DMS114 treated with DMSO at 0.1 percent for 48 hours (cell line): ENCODE measurements around the gene PHC1.
A peak's percentile ranks its signal among the peaks of the same experiment; 100 is the strongest.
"Not testable (repeated sequence)": the region's sequence is repeated elsewhere in the genome, so short reads cannot be mapped to it uniquely, and the experiment has no call there.

ENCODE experiments used
- DNase-seq: peaks from one replicate; lab custom pipeline; 2025; ENCODE audit not compliant: unreplicated experiment; lab: John Stamatoyannopoulos, UW

Gene PHC1

GRCh38 chr12:8909752-8910151 lies 4.6 kb upstream of the PHC1 start:
- no peak for DNase-seq

- no peak for DNase-seq
These were observed 2.6 kb upstream of the PHC1 start for GRCh38 chr12:8911606-8912268.

GRCh38 chr12:8912914-8913313 lies 1.4 kb upstream of the PHC1 start:
- no peak for DNase-seq

- DNase-seq: peak; percentile 41
These were observed 642 bp upstream of the PHC1 start for GRCh38 chr12:8913702-8914032.

- DNase-seq: peak; percentile 47
These were observed 612 bp downstream of the PHC1 start for GRCh38 chr12:8914716-8915526.

- no peak for DNase-seq
These were observed 1.8 kb downstream of the PHC1 start for GRCh38 chr12:8916154-8916553.

GRCh38 chr12:8917031-8917430 lies 2.7 kb downstream of the PHC1 start:
- no peak for DNase-seq

GRCh38 chr12:8917751-8918150 lies 3.4 kb downstream of the PHC1 start:
- no peak for DNase-seq

GRCh38 chr12:8919643-8920042 lies 5.3 kb downstream of the PHC1 start:
- DNase-seq: not testable (repeated sequence)

- no peak for DNase-seq
These were observed 8.2 kb downstream of the PHC1 start for GRCh38 chr12:8922544-8922943.

- not testable (repeated sequence) for DNase-seq
These were observed 16.5 kb downstream of the PHC1 start for GRCh38 chr12:8930655-8931323.

- not testable (repeated sequence) for DNase-seq
These were observed 18.2 kb downstream of the PHC1 start for GRCh38 chr12:8932464-8932863.

GRCh38 chr12:8934080-8934479 lies 19.8 kb downstream of the PHC1 start:
- not testable (repeated sequence) for DNase-seq

GRCh38 chr12:8936735-8937134 lies 22.4 kb downstream of the PHC1 start:
- no peak for DNase-seq

GRCh38 chr12:8937842-8938442 lies 23.6 kb downstream of the PHC1 start:
- not testable (repeated sequence) for DNase-seq

- DNase-seq: no peak
These were observed 27.6 kb downstream of the PHC1 start for GRCh38 chr12:8941691-8942478.

- no peak for DNase-seq
These were observed 29.4 kb downstream of the PHC1 start for GRCh38 chr12:8943565-8944186.

- no peak for DNase-seq
These were observed 32.4 kb downstream of the PHC1 start for GRCh38 chr12:8946733-8947132.

- DNase-seq: no peak
These were observed 33.4 kb downstream of the PHC1 start for GRCh38 chr12:8947737-8948136.

GRCh38 chr12:8948701-8949341 lies 34.5 kb downstream of the PHC1 start:
- no peak for DNase-seq
